Measurements from ENCODE around the gene STEAP1.
"Not testable (repeated sequence)": the region's sequence is repeated elsewhere in the genome, so short reads cannot be mapped to it uniquely, and the experiment has no call there.

STEAP1 gene

GRCh38 chr7:90153943-90154771 is at the start of gene STEAP1:
STEAP1 (plus strand) TSS chr7:90154469; CDS start chr7:90159789, 5,320 bp downstream.
- DNase-seq (ENCODE audit: low spot score), result peak; percentile 31

DNA sequence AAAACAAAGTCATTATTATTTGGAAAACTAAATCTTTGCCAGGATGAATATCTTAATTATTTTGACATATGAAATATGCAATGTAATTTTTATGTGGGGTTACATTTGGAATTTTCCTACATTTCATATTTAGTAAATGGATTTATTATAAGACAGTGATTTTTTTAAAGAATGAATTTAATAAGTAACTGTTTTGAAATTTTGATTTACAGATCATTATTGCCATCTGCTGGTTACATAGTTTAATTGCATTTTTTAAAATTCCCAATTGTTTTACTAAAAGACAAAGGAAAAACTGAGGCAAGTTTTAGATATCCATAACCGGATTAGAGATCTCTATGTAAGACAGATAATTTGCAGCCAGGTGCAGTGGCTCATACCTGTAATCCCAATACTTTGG is 39.3 kb upstream of the STEAP1 start:
- not testable (repeated sequence) for DNase-seq (ENCODE audit: low spot score)

- DNase-seq (ENCODE audit: low spot score), result not testable (repeated sequence)
Observed at GRCh38 chr7:90118551-90119177, 35.6 kb upstream of the STEAP1 start.

- no peak for DNase-seq (ENCODE audit: low spot score)
Observed at GRCh38 chr7:90119178-90119971, 34.9 kb upstream of the STEAP1 start.

- not testable (repeated sequence) for DNase-seq (ENCODE audit: low spot score)
Observed at GRCh38 chr7:90120205-90120604, 34.1 kb upstream of the STEAP1 start.

DNA sequence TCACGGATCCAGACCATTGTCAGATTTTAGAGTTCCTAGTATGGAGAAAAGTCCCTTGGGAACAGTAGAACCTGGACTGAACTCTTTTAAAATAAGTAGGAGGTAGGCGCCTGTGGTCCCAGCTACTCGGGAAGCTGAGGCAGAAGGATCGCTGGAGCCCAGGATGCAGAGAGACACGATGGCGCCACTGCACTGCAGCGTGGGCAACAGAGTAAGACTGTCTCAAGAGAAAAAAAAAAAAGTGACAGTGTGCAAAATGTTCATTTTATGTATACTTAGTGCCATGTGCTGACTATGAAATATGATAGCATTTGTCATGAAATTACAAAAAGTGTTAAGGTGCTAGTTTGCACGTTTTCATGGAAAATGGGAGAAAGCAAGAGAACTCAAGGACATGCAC is 22.5 kb upstream of the STEAP1 start:
- not testable (repeated sequence) for DNase-seq (ENCODE audit: low spot score)

DNA sequence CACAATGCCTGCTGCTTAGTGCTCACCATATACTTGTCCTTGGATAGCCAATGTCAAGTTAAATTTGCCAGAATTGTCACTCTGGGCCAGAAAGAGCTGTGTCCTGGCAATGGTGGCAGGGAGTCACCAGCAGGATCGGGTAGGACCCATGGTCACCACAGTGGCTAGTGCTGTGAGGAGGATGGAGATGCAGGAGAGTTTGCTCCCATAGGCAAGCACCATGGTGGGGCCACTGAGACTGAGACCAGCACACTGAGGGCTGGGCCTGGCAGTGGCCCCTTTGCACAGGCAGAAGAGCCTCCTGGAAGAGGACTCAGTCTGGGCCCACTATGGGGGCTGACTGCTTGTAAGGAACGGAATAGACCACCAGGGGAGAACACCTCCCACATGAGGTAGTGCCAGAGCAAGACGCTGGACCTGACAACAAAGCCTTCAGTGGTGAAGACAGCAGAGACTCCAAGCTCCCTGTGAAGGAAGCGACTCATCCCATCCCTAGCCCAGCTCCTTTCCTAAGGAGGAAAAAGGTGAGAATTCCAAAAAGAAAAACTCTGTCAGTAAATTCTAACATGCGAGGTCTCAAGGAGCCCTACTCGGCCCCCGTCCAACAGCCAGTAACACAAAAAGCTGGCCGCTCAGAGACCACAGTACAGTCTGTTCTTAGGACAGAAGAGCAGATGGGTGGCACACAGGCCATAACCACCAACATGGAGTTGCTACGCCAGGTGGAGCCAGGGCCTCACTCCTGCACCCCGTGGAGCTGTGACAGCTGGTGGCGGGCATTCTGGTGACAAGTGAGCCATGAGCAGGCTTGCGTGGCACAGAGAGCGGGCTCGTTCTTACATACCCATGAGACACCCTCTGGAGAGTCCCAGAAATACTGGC is 6.9 kb upstream of the STEAP1 start:
- DNase-seq (ENCODE audit: low spot score), result not testable (repeated sequence)

DNA sequence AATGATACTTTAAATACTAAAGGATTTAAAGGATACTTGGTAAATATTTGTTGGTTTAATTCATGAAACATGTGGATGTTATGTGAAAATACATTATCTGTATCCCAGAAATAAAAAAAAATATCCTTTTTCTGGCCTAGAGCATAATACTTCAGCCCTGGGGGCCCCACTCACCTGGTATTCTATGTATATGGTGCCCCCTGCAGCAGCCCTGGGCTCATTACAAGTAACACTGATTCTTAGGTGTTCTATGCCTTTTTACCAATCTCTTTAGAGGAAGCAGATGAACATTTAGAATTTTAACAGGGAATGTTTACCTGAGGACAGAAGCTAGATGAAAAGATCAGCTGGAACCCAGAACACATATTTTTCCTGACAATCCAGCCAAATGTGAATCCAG is 4.8 kb upstream of the STEAP1 start:
- DNase-seq (ENCODE audit: low spot score), result not testable (repeated sequence)

GRCh38 chr7:90151884-90152283 is 2.4 kb upstream of the STEAP1 start:
- not testable (repeated sequence) for DNase-seq (ENCODE audit: low spot score)

DNA sequence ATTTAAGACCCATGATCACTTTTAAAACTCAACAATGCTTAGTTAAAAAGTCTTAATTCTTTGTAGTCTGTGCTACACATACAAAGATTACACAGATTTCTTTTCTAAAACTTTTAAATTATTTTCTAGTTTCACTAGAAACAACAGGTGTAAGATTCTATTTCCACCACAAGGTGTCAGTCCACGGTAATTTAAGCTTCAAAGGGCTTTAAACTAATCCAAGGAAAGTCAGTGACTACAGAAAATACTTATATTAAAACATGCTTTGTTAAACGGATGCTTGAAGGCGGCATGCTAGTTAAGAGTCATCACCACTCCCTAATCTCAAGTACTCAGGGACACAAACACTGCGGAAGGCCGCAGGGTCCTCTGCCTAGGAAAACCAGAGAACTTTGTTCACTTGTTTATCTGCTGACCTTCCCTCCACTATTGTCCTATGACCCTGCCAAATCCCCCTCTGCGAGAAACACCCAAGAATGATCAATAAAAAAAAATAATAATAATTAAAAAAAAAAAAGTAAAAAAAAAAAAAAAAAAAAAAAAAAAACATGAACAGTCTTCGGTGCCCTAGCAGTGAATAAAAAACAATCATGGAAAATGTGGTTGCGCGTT is 1.5 kb upstream of the STEAP1 start:
- not testable (repeated sequence) for DNase-seq (ENCODE audit: low spot score)

- DNase-seq (ENCODE audit: low spot score), result no peak
Observed at GRCh38 chr7:90155206-90155605, 937 bp downstream of the STEAP1 start.

- not testable (repeated sequence) for DNase-seq (ENCODE audit: low spot score)
Observed at GRCh38 chr7:90157331-90157730, 3.1 kb downstream of the STEAP1 start.

DNA sequence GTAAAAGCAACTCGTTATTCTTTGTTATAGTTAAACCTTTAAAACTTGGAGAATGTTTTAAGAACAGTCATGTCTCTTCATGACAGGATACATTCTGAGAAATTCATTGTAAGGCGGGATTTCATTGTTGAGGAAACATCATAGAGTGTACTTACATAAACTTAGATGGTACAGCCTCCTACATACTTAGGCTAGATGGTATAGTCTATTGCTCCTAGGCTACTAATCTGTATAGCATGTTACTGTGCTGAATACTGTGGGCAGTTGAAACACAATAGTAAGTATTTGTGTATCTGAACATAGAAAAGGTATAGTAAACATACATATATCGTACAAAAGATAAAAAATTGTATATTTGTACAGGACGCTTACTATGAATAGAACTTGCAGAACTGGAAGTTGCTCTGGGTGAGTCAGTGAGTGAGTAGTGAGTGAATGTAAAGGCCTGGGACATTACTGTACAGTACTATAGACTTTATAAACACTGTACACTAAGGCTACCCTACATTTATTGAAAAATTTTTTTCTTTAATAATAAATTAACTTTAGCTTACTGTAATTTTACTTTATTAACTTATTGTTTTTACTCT is 3.6 kb downstream of the STEAP1 start:
- DNase-seq (ENCODE audit: low spot score), result not testable (repeated sequence)

- DNase-seq (ENCODE audit: low spot score), result no peak
Observed at GRCh38 chr7:90163534-90163933, 9.3 kb downstream of the STEAP1 start.

DNA sequence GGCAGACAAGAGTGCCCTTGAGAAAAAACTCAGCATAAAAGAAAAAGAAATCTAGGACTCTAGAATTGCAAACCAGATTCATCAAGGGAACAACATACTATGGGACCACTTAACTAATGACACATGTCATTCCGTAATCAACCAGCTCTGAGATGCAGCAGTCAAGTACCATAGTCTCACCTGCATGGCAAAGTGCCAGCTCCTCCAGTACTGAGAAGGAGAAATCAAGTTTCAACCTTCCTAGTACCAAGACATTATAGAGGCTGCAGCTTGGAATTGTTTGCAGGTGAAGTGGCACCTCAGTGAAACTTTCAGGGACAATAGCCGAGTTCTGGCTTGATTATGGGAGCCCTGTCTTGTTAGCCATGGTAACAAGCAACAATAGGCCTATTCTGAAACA is 11.5 kb downstream of the STEAP1 start:
- DNase-seq (ENCODE audit: low spot score), result no peak

GRCh38 chr7:90166153-90166552 is 11.9 kb downstream of the STEAP1 start:
- no peak for DNase-seq (ENCODE audit: low spot score)

GRCh38 chr7:90167361-90167760 is 13.1 kb downstream of the STEAP1 start:
- DNase-seq (ENCODE audit: low spot score), result no peak

DNA sequence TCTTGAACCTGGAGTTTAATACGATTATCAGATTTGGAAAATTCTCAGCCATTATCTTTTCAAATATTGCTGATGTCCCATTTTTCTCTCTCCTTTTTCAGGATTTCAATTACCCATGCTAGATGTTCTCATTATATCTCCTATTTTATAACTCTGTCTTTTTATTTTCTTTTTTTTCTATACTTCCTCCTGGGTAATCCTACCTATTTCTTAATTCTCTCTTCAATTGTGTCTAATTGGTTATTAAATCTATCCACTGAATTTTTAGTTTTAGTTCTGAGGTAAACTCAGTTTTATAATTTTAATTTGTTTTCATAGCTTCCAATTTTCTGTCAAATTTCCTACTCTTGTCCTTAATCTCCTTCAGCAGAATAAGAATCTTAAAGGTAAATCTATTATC is 15.6 kb downstream of the STEAP1 start:
- no peak for DNase-seq (ENCODE audit: low spot score)

GRCh38 chr7:90172121-90172520 is 17.9 kb downstream of the STEAP1 start:
- DNase-seq (ENCODE audit: low spot score), result no peak

- DNase-seq (ENCODE audit: low spot score), result no peak
Observed at GRCh38 chr7:90172624-90173023, 18.4 kb downstream of the STEAP1 start.

Measured in HuH-7.5 (cell line).